HepG2 (cell line): ENCODE data around the gene ASB8. TPM values are rescaled to one million over a fixed set of nuclear protein-coding genes. Genes with fewer than 3 reads are reported as not detected.

Experiments used
- ATAC-seq: fragments of 200-7000 bp; cut with Tn5 transposase; 3 replicates; pipeline ENCODE4 v1.9.1; 2020; ENCODE audit warnings: mild to moderate bottlenecking, moderate library complexity
- BruUV-seq: library from RNA; stranded (reverse); fragments of 400-500 nt; replicated peaks from 2 replicates; lab custom pipeline; 2021; lab: Mats Ljungman, UMichigan
- CTCF ChIA-PET: fragments of 300-600 bp; formaldehyde crosslinking; extraction: SDS; loops from one replicate; lab custom pipeline; 2021; ENCODE audit warnings: low total read pairs, inconsistent platforms, low intra/inter-chr PET ratio; lab: Yijun Ruan, JAX
- POLR2A ChIA-PET: fragments of 350-600 bp; sonication (Branson Sonifier 250); formaldehyde crosslinking; loops from one replicate; lab custom pipeline; 2020; ENCODE audit warnings: antibody characterized with exemption, inconsistent platforms; lab: Yijun Ruan, JAX
- DNase-seq: peaks from one replicate; pipeline ENCODE4 v3.0.0-alpha.2; 2015; ENCODE audit warnings: low spot score
- FAIRE-seq: peaks from 3 replicates; lab custom pipeline; 2011; peaks lifted over from hg19 to GRCh38; lab: Jason Lieb, UNC
- H2AFZ ChIP-seq: one replicate; pipeline ENCODE4 v1.6.1; 2011; ENCODE audit warnings: low read length, inconsistent platforms
- H3K27ac ChIP-seq: fragments of 300-600 bp; 3 replicates; pipeline ENCODE4 v1.8.0; 2011; ENCODE audit warnings: mixed run types, mild to moderate bottlenecking, mixed read lengths, low read length, inconsistent platforms; ENCODE audit not compliant: insufficient read depth; ENCODE audit errors: extremely low read length
- H3K27me3 ChIP-seq, 2 experiments: fragments of 200-600 bp in 1 of 2; 2 replicates in 1 of 2; 3 replicates in 1 of 2; pipeline versions ENCODE4 v1.6.0 to v1.8.0; 2011; ENCODE audit warnings: low read length in 2 of 2, mild to moderate bottlenecking in 2 of 2, moderate library complexity in 2 of 2, inconsistent platforms in 1 of 2; ENCODE audit not compliant: insufficient read depth in 2 of 2, control insufficient read depth in 1 of 2
- H3K36me3 ChIP-seq, 2 experiments: fragments of 200-600 bp in 1 of 2; replicated peaks in 1 of 2; 2 replicates in 1 of 2; 3 replicates in 1 of 2; pipeline versions ENCODE4 v1.5.1 to v1.8.0; 2011; ENCODE audit warnings: low read length in 2 of 2, inconsistent platforms in 1 of 2; ENCODE audit not compliant: insufficient read depth in 2 of 2, control insufficient read depth in 1 of 2
- H3K4me1 ChIP-seq: 2 replicates; pipeline ENCODE4 v1.5.1; 2012; ENCODE audit warnings: low read length, inconsistent platforms; ENCODE audit not compliant: insufficient read depth
- H3K4me2 ChIP-seq: 2 replicates; pipeline ENCODE4 v1.6.0; 2011; ENCODE audit warnings: low read depth, low read length, inconsistent platforms
- H3K4me3 ChIP-seq, 3 experiments: fragments of 200-600 bp in 1 of 3; sonication (generic), shearing (Covaris generic) in 1 of 3; replicated peaks in 1 of 3; 2 replicates each; pipeline ENCODE4 v1.5.1; 2011 to 2016; ENCODE audit warnings: low read length in 3 of 3, inconsistent platforms in 2 of 3, low read depth in 2 of 3, mild to moderate bottlenecking in 2 of 3, control low read depth in 1 of 3, mixed read lengths in 1 of 3; ENCODE audit not compliant: insufficient read depth in 1 of 3
- H3K79me2 ChIP-seq: one replicate; pipeline ENCODE4 v1.6.1; 2011; ENCODE audit warnings: low read length, inconsistent platforms; ENCODE audit not compliant: insufficient read depth
- H3K9ac ChIP-seq: 2 replicates; pipeline ENCODE4 v1.6.0; 2011; ENCODE audit warnings: mild to moderate bottlenecking, low read depth, low read length, inconsistent platforms; ENCODE audit not compliant: insufficient read depth
- H3K9me3 ChIP-seq: 2 replicates; pipeline ENCODE4 v1.5.1; 2012; ENCODE audit warnings: mild to moderate bottlenecking, low read length
- H4K20me1 ChIP-seq: 2 replicates; pipeline ENCODE4 v1.6.0; 2011; ENCODE audit warnings: inconsistent platforms, mild to moderate bottlenecking, low read length, moderate library complexity; ENCODE audit not compliant: insufficient read depth
- ARID4A ChIP-seq: sonication (generic); formaldehyde crosslinking; IDR thresholded peaks from 2 replicates; pipeline ENCODE4 v1.5.0; 2020; ENCODE audit warnings: mild to moderate bottlenecking, missing genetic modification reagents, borderline replicate concordance
- BCL3 ChIP-seq: sonication (generic); formaldehyde crosslinking; IDR thresholded peaks from 2 replicates; pipeline ENCODE4 v1.5.1; 2020; ENCODE audit warnings: mild to moderate bottlenecking, missing genetic modification reagents, moderate library complexity
- ETV6 ChIP-seq: sonication (generic); formaldehyde crosslinking; conservative IDR thresholded peaks from 2 replicates; pipeline ENCODE4 v1.4.0; 2020; ENCODE audit warnings: missing genetic modification reagents
- HDAC1 ChIP-seq: sonication (generic); formaldehyde crosslinking; IDR thresholded peaks from 2 replicates; pipeline ENCODE4 v1.5.1; 2020; ENCODE audit warnings: mild to moderate bottlenecking, missing genetic modification reagents
- IKZF4 ChIP-seq: sonication (generic); formaldehyde crosslinking; IDR thresholded peaks from 2 replicates; pipeline ENCODE4 v1.5.1; 2020; ENCODE audit warnings: borderline replicate concordance, mild to moderate bottlenecking, low read depth, missing genetic modification reagents; ENCODE audit errors: not compliant biosample characterization
- TAF1 ChIP-seq: sonication (generic); formaldehyde crosslinking; IDR thresholded peaks from 2 replicates; pipeline ENCODE4 v1.4.0; 2020; ENCODE audit warnings: missing genetic modification reagents
- TRIM24 ChIP-seq: sonication (generic); formaldehyde crosslinking; IDR thresholded peaks from 2 replicates; pipeline ENCODE4 v1.8.0; 2022; ENCODE audit warnings: mild to moderate bottlenecking, missing genetic modification reagents
- YY1 ChIP-seq: IDR thresholded peaks from 2 replicates; pipeline ENCODE4 v1.6.1; 2011; ENCODE audit warnings: low read length, low read depth, moderate library complexity, mild to moderate bottlenecking; ENCODE audit not compliant: insufficient read depth, insufficient replicate concordance
- ZEB1 ChIP-seq: IDR thresholded peaks from 2 replicates; pipeline ENCODE4 v1.6.1; 2012; ENCODE audit warnings: mild to moderate bottlenecking, low read depth, inconsistent platforms; ENCODE audit not compliant: insufficient replicate concordance
- ZNF121 ChIP-seq: sonication (generic); formaldehyde crosslinking; IDR thresholded peaks from 2 replicates; pipeline ENCODE4 v1.5.0; 2020; ENCODE audit warnings: mild to moderate bottlenecking, missing genetic modification reagents
- ZNF614 ChIP-seq: IDR thresholded peaks from 2 replicates; pipeline ENCODE4 v1.6.1; 2018; ENCODE audit warnings: missing biosample characterization, missing genetic modification reagents, inconsistent platforms, borderline replicate concordance
- ZNF691 ChIP-seq: sonication (generic); formaldehyde crosslinking; IDR thresholded peaks from 2 replicates; pipeline ENCODE4 v1.4.0; 2020; ENCODE audit warnings: missing genetic modification reagents, low read depth, mild to moderate bottlenecking, borderline replicate concordance
- ZSCAN25 ChIP-seq: sonication (generic); formaldehyde crosslinking; IDR thresholded peaks from 2 replicates; pipeline ENCODE4 v1.8.0; 2022; ENCODE audit warnings: mild to moderate bottlenecking, missing genetic modification reagents
- in situ Hi-C: cut with HindIII; loops from 2 replicates; pipeline ENCODE4 v1.10.0; 2017; ENCODE audit warnings: low pct_unique_long_range_greater_than_20kb; ENCODE audit not compliant: extremely low pct_ligation_motif_present
- intact Hi-C: fragments of 100-400 bp; cut with micrococcal nuclease; formaldehyde crosslinking; loops from one replicate; pipeline ENCODE4 v1.10.0; 2022; ENCODE audit not compliant: unreplicated experiment
- polyA plus RNA-seq, 8 experiments: library from polyadenylated mRNA; depleted of rRNA in 3 of 8; stranded (reverse) in 7 of 8; unstranded in 1 of 8; fragments of >200 nt; fragmentation: Illumina TruSeq in 4 of 8; extraction: Trizol in 4 of 8; gene quantifications; 2 replicates each; pipeline versions ENCODE4 v1.2.1 to v1.2.3, GENCODE V29; 2011 to 2016; ENCODE audit warnings: low read depth in 4 of 8, missing spikeins in 1 of 8, mixed read lengths in 1 of 8; ENCODE audit not compliant: insufficient read depth in 1 of 8
- total RNA-seq, 5 experiments: library from RNA; depleted of rRNA; stranded (reverse); fragments of >200 nt; fragmentation: Illumina TruSeq; extraction: Trizol; gene quantifications; 2 replicates each; pipeline ENCODE4 v1.2.3, GENCODE V29; 2016; ENCODE audit warnings: low read depth in 1 of 5

The ASB8 gene
- total and polyA plus RNA-seq, 2 of the 13 experiments (the other 11 are each of a cell fraction or from before 2014, with no cell fraction given), result 14.0 to 15.5 TPM

GRCh38 chr12:48191096-48191495 lies 33.8 kb upstream of the ASB8 start:
- ATAC-seq (no peak), DNase-seq (no peak), FAIRE-seq (no peak)
- Histone ChIP-seq H3K4me3 (no peak overlapping the region), H3K27me3 (peaks cover 0 to 8% of the 10 kb centered on the region in 2 experiments; a peak in 3 of 5 replicates), H3K79me2 (no peaks in the 10 kb centered on the region), H3K4me2 (no peak overlapping the region), H4K20me1 (no peaks in the 10 kb centered on the region), H3K27ac (no peak overlapping the region), H3K36me3 (no peaks in the 10 kb centered on the region), H3K9ac (no peak overlapping the region), H3K9me3 (no peaks in the 10 kb centered on the region), H2AFZ (no peak overlapping the region), H3K4me1 (no peaks in the 10 kb centered on the region)
- BruUV-seq, result no TSS peak
- TF ChIP-seq TRIM24 (CRISPR knock-in tag) (no peak), BCL3 (CRISPR knock-in tag) (no peak), TAF1 (CRISPR knock-in tag) (no peak), IKZF4 (CRISPR knock-in tag) (no peak), ZEB1 (no peak), ZSCAN25 (no peak), ZNF121 (CRISPR knock-in tag) (no peak), HDAC1 (CRISPR knock-in tag) (no peak), ZNF614 (CRISPR knock-in tag) (no peak), ARID4A (no peak), ZNF691 (CRISPR knock-in tag) (no peak), ETV6 (CRISPR knock-in tag) (no peak), YY1 (no peak)
- ChIA-PET CTCF (no interaction called here), POLR2A (no interaction called here)
- intact Hi-C loops, result no loop called here
- in situ Hi-C loops, result no loop called here
